UCSD-AML1 (cell line): ENCODE measurements around the gene TRAK1.

Experiments used
- DNase-seq: peaks from one replicate; lab custom pipeline; 2025; ENCODE audit not compliant: unreplicated experiment; lab: John Stamatoyannopoulos, UW

TRAK1 gene

GRCh38 chr3:42122261-42123011 is 31.3 kb downstream of the TRAK1 start:
- no peak for DNase-seq

- DNase-seq, result no peak
Measured at GRCh38 chr3:42123012-42123581, 31.9 kb downstream of the TRAK1 start.

- no peak for DNase-seq
Measured at GRCh38 chr3:42123824-42124658, 32.9 kb downstream of the TRAK1 start.

GRCh38 chr3:42127226-42127625 is 36.1 kb downstream of the TRAK1 start:
- DNase-seq, result no peak

DNA sequence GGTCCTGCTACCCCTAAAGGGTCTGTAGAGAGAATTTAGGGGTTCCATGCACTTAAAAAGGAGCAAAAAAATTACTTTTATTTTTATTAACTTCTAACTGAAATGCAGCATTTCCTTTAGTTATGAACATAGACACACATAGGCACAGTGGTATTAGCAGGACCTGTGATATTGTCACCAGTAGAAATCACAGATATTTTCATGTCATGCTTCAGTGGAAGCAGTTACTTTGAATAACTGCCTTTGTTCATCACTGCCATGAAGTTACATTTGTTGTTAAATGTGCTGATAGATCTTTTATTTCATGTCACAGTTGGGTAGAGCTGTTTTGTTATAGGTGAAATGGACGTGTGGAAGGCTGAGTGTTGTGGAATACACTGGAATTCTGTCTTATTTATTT is 37.4 kb downstream of the TRAK1 start:
- no peak for DNase-seq

GRCh38 chr3:42129014-42129953 is 38.1 kb downstream of the TRAK1 start:
- DNase-seq, result no peak

- DNase-seq, result no peak
Measured at GRCh38 chr3:42130007-42130328, 38.8 kb downstream of the TRAK1 start.

DNA sequence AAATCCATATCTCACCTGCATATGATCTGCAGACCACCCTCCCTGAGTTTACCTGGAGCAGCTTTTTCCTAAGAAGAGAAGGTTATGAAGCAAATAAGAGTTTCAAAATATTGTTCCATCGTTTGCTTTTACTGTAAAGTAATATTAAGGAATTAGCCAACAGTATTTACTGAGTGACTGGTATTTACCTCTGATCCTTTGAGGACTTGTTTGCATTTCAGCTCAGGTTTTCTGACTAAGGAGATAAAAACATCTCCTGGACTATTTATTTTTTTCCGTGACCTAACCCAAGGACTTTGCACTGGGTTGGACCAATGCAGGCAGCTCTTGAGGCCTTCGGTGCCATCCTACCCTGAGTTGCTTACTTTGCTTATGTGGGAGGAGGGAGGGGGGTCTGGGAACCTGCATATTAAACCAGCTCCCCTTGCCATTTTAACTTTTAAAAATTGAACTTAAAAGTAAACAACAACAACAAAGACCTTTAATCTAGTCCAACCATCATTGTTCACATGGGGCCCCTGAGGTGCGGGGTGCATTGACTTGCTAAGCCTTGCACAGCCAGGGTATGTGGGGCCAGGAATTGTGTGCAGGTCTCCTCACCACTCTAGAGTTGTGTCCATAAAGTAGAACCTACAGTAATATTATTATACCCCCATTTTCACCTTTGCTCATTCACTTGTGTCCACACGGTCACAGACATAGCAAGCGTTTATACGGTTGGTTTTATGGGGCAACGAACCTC is 39.3 kb downstream of the TRAK1 start:
- no peak for DNase-seq

- DNase-seq, result no peak
Measured at GRCh38 chr3:42133500-42134298, 42.5 kb downstream of the TRAK1 start.

DNA sequence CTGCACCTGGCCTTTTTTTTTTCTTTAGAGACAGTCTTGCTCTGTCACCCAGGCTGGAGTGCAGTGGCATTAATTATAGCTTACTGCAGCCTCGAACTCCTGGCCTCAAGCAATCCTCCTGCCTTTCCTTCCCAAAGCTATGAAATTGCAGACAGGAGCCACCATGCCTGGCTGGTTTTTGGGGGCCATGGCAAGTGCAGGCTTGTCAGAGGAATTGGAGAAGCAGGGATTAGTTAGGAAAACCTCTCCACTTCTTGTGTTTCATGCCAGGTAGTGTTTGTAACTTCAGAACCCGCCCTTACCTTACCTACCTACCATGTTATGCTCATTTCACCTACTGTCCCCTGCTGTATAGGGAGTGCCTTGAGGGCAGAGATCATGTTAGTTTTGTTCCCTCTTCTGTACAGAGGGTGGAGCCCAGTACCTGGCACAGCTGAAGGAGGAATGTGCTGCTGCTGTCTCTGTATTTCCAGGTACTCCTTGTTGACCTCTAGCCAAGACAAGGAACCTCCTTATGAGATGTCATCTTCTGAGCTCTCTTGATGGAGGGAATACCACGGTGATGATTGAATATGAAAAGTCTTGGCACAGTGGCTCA is 43.8 kb downstream of the TRAK1 start:
- no peak for DNase-seq

- no peak for DNase-seq
Measured at GRCh38 chr3:42139621-42140453, 48.7 kb downstream of the TRAK1 start.

DNA sequence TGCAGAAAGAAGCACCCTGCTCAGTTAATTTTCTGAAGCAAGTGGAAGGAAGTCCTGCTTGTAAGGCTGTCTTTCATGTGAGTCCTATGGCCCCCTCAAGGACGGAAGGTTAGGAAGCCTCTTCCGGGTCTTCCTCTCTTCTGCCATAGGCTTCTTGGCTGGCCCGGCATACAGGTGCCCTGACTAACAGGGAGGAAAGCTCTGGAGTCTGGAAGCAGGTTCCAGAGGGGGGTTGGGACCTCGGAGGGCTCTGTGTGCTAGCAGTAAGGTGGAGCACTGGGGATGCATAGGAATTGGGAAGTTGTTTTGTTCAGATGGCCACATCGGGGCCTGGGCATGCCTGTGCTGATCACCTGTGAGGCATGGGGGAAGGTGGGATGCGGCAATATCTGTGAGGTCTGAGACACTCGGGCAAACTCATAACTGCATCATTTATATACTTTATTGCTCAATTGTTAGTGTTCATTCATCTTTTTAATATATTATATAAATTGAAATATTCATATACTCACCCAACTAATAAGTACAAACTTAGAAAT is 49.6 kb downstream of the TRAK1 start:
- no peak for DNase-seq

DNA sequence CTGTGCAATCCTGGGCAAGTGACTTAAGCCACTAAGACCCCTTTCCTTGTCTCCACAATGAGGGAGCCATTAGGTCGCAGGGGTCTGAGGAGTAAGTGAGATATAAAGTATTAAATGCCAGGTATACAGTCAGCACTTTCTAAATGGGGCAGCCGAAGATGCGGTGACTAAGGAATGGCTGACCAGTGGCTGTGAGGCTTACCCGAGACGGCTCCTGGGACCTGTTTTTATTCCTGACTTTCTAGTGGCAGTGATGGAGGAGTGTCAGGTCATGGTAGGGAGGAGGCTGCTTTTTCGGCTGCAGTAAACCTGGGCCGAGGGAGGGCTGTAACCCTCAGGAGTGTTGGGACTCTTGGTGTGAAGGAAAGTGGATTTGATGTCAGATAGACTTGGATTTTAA is 52.3 kb downstream of the TRAK1 start:
- DNase-seq, result no peak

GRCh38 chr3:42144209-42144608 is 53.1 kb downstream of the TRAK1 start:
- DNase-seq, result no peak

- DNase-seq, result no peak
Measured at GRCh38 chr3:42148086-42148848, 57.1 kb downstream of the TRAK1 start.

DNA sequence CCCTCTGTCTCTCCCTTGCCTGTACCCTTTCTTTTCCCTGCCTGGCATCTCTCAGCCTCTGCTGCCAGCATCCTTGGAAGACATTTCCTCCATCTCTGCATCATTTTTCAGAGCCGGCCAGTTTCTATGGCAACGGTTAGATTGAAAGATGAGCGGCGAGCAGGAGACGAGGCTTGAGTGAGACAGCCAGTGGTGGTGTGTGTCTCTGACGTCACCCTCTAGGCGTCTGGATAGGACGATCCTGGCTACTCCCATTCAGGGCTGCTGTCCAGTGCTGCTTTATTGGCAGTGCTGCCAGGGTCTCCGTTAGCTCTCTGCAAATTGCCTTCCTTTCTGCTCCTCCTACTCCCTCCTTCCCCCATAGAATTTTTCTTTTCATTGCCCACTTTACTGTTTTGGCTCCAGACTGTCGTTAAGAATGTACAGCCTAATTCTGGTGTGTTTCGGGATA is 57.9 kb downstream of the TRAK1 start:
- DNase-seq, result no peak

DNA sequence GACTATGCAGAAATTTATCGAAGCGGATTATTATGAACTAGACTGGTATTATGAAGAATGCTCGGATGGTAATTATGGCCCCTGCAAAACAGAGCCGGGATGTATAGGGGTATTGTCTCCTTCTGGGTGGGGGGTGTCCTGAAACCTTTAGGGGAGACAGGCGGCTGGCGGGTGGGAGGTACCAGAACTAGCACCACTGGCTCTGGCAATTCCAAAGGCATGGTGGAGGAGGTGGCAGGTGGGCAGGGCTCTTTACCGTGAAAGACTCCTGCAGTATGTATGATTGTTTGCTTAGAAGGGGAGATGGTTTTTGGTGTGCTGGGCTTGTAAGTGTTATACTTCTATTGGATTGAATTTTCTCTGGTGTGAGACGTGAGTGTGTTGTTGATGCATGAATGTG is 58.4 kb downstream of the TRAK1 start:
- DNase-seq, result no peak
